ENCODE measurements around the gene MIX23. TPM values are rescaled to one million over a fixed set of nuclear protein-coding genes. Genes with fewer than 3 reads are reported as not detected.

MIX23 gene
- total RNA-seq, 4 donors from 2014 or later, result 14.1 to 20.1 (median 18.9) TPM; not detected in 1

- Histone ChIP-seq H3K4me3 (peak overlapping the region; percentile 76 to 86), H3K27ac (peak overlapping the region; percentile 87 to 89), H3K36me3 (no peaks in the 10 kb centered on the region), H3K4me1 (peaks cover 6% of the 10 kb centered on the region in 2 donors), H3K27me3 (no peaks in the 10 kb centered on the region), H3K9me3 (no peaks in the 10 kb centered on the region)
- intact Hi-C loops (cut with DNase I; ENCODE audit: low total_unique reads), result no loop called here
- TF ChIP-seq POLR2A (IDR thresholded peaks at IDR 0.05), result no peak
- no peak for TF ChIP-seq CTCF (IDR thresholded peaks at IDR 0.05)
- no peak for DNase-seq
Observed at GRCh38 chr3:122416966-122417365, 33.9 kb upstream of the MIX23 start.

GRCh38 chr3:122415762-122416654 is 33.0 kb upstream of the MIX23 start, which contains the start of gene WDR5B:
Gene WDR5B, minus strand, starts transcription at chr3:122416062. Its CDS starts 534 bp downstream, at chr3:122415528.
- Histone ChIP-seq H3K9me3 (no peaks in the 10 kb centered on the region), H3K27me3 (no peaks in the 10 kb centered on the region), H3K4me1 (peaks cover 6% of the 10 kb centered on the region in 2 donors), H3K36me3 (no peaks in the 10 kb centered on the region), H3K4me3 (peak within 1 kb of the TSS; percentile 76 to 86), H3K27ac (peak within 1 kb of the TSS; percentile 87 to 89)
- intact Hi-C loops (cut with DNase I; ENCODE audit: low total_unique reads), result no loop called here
- peak; percentile 98 for DNase-seq
- peak in 1 of 4 experiments; percentile 19 for TF ChIP-seq CTCF (IDR thresholded peaks at IDR 0.05)
- peak; percentile 81 to 84 for TF ChIP-seq POLR2A (IDR thresholded peaks at IDR 0.05)

- Histone ChIP-seq H3K4me1 (peaks cover 6% of the 10 kb centered on the region in 2 donors), H3K27me3 (no peaks in the 10 kb centered on the region), H3K36me3 (no peaks in the 10 kb centered on the region), H3K4me3 (peak overlapping the region; percentile 76 to 86), H3K9me3 (no peaks in the 10 kb centered on the region), H3K27ac (peak overlapping the region; percentile 87 to 89)
- TF ChIP-seq POLR2A (IDR thresholded peaks at IDR 0.05) (no peak), CTCF (IDR thresholded peaks at IDR 0.05) (no peak)
- intact Hi-C loops (cut with DNase I; ENCODE audit: low total_unique reads), result no loop called here
- peak in 1 of 2 donors; percentile 16 for DNase-seq
Observed at GRCh38 chr3:122415104-122415744, 32.2 kb upstream of the MIX23 start.

GRCh38 chr3:122414391-122414790 is 31.4 kb upstream of the MIX23 start:
- no peak overlapping the region for H3K4me3 ChIP-seq
- intact Hi-C loops (cut with DNase I; ENCODE audit: low total_unique reads), result no loop called here
- H3K4me1 ChIP-seq, result peaks cover 6% of the 10 kb centered on the region in 2 donors
- no peaks in the 10 kb centered on the region for H3K27me3 ChIP-seq
- H3K9me3 ChIP-seq, result no peaks in the 10 kb centered on the region
- H3K36me3 ChIP-seq, result no peaks in the 10 kb centered on the region
- TF ChIP-seq CTCF (IDR thresholded peaks at IDR 0.05) (no peak), POLR2A (IDR thresholded peaks at IDR 0.05) (no peak)
- H3K27ac ChIP-seq, result no peak overlapping the region
- no peak for DNase-seq

GRCh38 chr3:122410639-122411038 is 27.6 kb upstream of the MIX23 start:
- no peak for DNase-seq
- Histone ChIP-seq H3K9me3 (no peaks in the 10 kb centered on the region), H3K36me3 (no peaks in the 10 kb centered on the region), H3K4me3 (no peak overlapping the region), H3K4me1 (no peaks in the 10 kb centered on the region), H3K27ac (no peak overlapping the region), H3K27me3 (no peaks in the 10 kb centered on the region)
- intact Hi-C loops (cut with DNase I; ENCODE audit: low total_unique reads), result no loop called here
- TF ChIP-seq CTCF (IDR thresholded peaks at IDR 0.05), result no peak
- no peak for TF ChIP-seq POLR2A (IDR thresholded peaks at IDR 0.05)
